Keratinocyte (primary cell): ENCODE data around the gene ACACB. TPM values are rescaled to one million over a fixed set of nuclear protein-coding genes. Genes with fewer than 3 reads are reported as not detected.

Experiments
- DNase-seq: peaks from one replicate; pipeline ENCODE4 v3.0.0-alpha.2; 2011; ENCODE audit warnings: low read depth, missing footprints, low spot score
- FAIRE-seq: peaks from 2 replicates; lab custom pipeline; 2011; peaks lifted over from hg19 to GRCh38; lab: Jason Lieb, UNC
- H2AFZ ChIP-seq: 2 replicates; pipeline ENCODE4 v1.6.0; 2012; ENCODE audit warnings: low read length, control low read depth, inconsistent platforms; ENCODE audit not compliant: control insufficient read depth
- H3K27ac ChIP-seq: 2 replicates; pipeline ENCODE4 v1.5.1; 2011; ENCODE audit warnings: low read length; ENCODE audit not compliant: control insufficient read depth, insufficient read depth
- H3K27me3 ChIP-seq: 3 replicates; pipeline ENCODE4 v1.6.0; 2011; ENCODE audit warnings: low read length; ENCODE audit not compliant: control insufficient read depth, insufficient read depth; ENCODE audit errors: extremely low read depth
- H3K36me3 ChIP-seq, 2 experiments: 2 replicates in 1 of 2; 3 replicates in 1 of 2; pipeline ENCODE4 v1.5.1; 2011; ENCODE audit warnings: low read length in 2 of 2, mild to moderate bottlenecking in 1 of 2; ENCODE audit not compliant: control insufficient read depth in 2 of 2, insufficient read depth in 2 of 2; ENCODE audit errors: extremely low read depth in 1 of 2
- H3K4me1 ChIP-seq: 3 replicates; pipeline ENCODE4 v1.5.1; 2011; ENCODE audit warnings: low read length; ENCODE audit not compliant: control insufficient read depth, insufficient read depth; ENCODE audit errors: extremely low read depth
- H3K4me2 ChIP-seq: 3 replicates; pipeline ENCODE4 v1.6.0; 2011; ENCODE audit warnings: low read depth, low read length; ENCODE audit not compliant: control insufficient read depth, insufficient read depth; ENCODE audit errors: extremely low read depth
- H3K4me3 ChIP-seq, 3 experiments: fragments of 200-600 bp in 1 of 3; sonication (generic) in 1 of 3; 2 replicates in 2 of 3; 3 replicates in 1 of 3; pipeline ENCODE4 v1.5.1; 2011 to 2016; ENCODE audit warnings: low read length in 3 of 3, mild to moderate bottlenecking in 3 of 3, control low read depth in 2 of 3, inconsistent platforms in 1 of 3, low read depth in 1 of 3, mixed read lengths in 1 of 3, mixed run types in 1 of 3, moderate library complexity in 1 of 3; ENCODE audit not compliant: control insufficient read depth in 2 of 3, insufficient read depth in 2 of 3; ENCODE audit errors: extremely low read depth in 1 of 3
- H3K79me2 ChIP-seq: 2 replicates; pipeline ENCODE4 v1.6.0; 2012; ENCODE audit warnings: low read length; ENCODE audit not compliant: control insufficient read depth, insufficient read depth
- H3K9ac ChIP-seq: 3 replicates; pipeline ENCODE4 v1.6.0; 2011; ENCODE audit warnings: low read length; ENCODE audit not compliant: control insufficient read depth, insufficient read depth; ENCODE audit errors: extremely low read depth
- H3K9me1 ChIP-seq: 3 replicates; pipeline ENCODE4 v1.6.0; 2011; ENCODE audit warnings: low read length; ENCODE audit not compliant: control insufficient read depth, insufficient read depth; ENCODE audit errors: extremely low read depth
- H3K9me3 ChIP-seq: 2 replicates; pipeline ENCODE4 v1.5.1; 2012; ENCODE audit warnings: low read depth, low read length; ENCODE audit not compliant: control insufficient read depth
- H4K20me1 ChIP-seq: 3 replicates; pipeline ENCODE4 v1.6.0; 2011; ENCODE audit warnings: low read length; ENCODE audit not compliant: control insufficient read depth, insufficient read depth; ENCODE audit errors: extremely low read depth
- EZH2 ChIP-seq: IDR thresholded peaks from one replicate; pipeline ENCODE4 v1.6.1; 2012; ENCODE audit warnings: inconsistent platforms, mild to moderate bottlenecking, low read length, moderate library complexity
- dilution Hi-C: fragments of 300-500 bp; cut with MboI; formaldehyde crosslinking; loops from one replicate; pipeline ENCODE4 v1.7.0; 2020; ENCODE audit warnings: low sequenced_read_pairs; ENCODE audit not compliant: extremely low pct_ligation_motif_present
- polyA plus RNA-seq, 5 experiments: library from polyadenylated mRNA; depleted of rRNA in 3 of 5; stranded (reverse) in 3 of 5; stranded (forward) in 1 of 5; unstranded in 1 of 5; fragments of >200 nt; gene quantifications; 1 replicate in 1 of 5; 2 replicates in 3 of 5; 3 replicates in 1 of 5; pipeline versions ENCODE4 v1.2.1 to v1.2.3, GENCODE V29; 2011 to 2012; ENCODE audit warnings: missing spikeins in 2 of 5, low read depth in 1 of 5, low replicate concordance in 1 of 5
- TF ChIP-seq, protein P1 (sequence below), 3 experiments: IDR thresholded peaks in 1 of 3; conservative IDR thresholded peaks in 1 of 3; optimal IDR thresholded peaks in 1 of 3; 2 replicates in 2 of 3; 3 replicates in 1 of 3; pipeline versions ENCODE3 to v1.5.1; 2011; ENCODE audit warnings: low read length in 3 of 3, mild to moderate bottlenecking in 3 of 3, moderate library complexity in 2 of 3, control low read depth in 1 of 3, inconsistent platforms in 1 of 3; ENCODE audit not compliant: insufficient read depth in 2 of 3; ENCODE audit errors: extremely low read depth in 1 of 3

Gene ACACB
- polyA plus RNA-seq, 1 donor (not counting 4 experiments of a cell fraction or from before 2014, with no cell fraction given): 1.3 TPM

DNA sequence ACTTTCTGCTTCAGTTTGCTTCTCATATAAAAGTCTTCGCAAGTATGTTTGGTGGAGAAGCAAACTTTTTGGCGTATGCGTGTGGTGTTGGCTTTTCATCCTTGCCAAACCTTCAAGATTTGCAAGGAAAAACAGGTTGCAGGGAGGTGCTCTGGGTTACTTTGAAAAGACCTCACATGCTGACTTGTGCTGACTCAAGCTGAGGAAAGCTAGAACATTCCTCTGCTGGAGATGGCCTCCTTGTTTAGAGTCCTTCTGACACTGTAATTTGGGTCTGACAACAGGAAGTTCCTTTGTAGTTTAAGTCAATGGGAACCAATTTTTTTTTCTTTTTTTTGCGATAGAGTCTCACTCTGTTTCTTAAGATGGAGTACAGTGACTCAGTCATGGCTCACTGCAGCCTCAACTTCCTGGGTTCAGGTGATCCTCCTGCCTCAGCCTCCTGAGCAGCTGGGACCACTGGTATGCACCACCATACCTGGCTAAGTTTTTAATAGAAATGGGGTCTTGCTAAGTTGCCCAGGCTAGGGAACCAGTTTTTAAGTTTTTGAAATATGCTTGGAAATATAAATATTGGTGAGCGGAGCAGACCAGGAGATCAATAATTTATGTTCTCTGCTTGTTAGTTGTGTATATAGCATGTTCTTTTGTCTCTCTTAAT, 2.6 kb upstream of the ACACB start:
- Histone ChIP-seq H3K9me1 (no peaks in the 10 kb centered on the region), H2AFZ (no peak overlapping the region), H3K27ac (no peak overlapping the region), H3K4me1 (peaks cover 4% of the 10 kb centered on the region), H3K4me2 (no peak overlapping the region), H3K27me3 (no peaks in the 10 kb centered on the region), H3K36me3 (peaks cover 0 to 4% of the 10 kb centered on the region in 2 experiments), H3K9ac (no peak overlapping the region), H3K9me3 (no peaks in the 10 kb centered on the region), H4K20me1 (no peaks in the 10 kb centered on the region), H3K4me3 (no peak overlapping the region), H3K79me2 (no peaks in the 10 kb centered on the region)
- DNase-seq (no peak), FAIRE-seq (no peak)
- dilution Hi-C loops: loop anchor here (25.0 kb wide), 1 partner anchor 274 kb away; no protein-coding TSS in a partner anchor
- TF ChIP-seq EZH2: no peak
- TF ChIP-seq, protein P1, sequence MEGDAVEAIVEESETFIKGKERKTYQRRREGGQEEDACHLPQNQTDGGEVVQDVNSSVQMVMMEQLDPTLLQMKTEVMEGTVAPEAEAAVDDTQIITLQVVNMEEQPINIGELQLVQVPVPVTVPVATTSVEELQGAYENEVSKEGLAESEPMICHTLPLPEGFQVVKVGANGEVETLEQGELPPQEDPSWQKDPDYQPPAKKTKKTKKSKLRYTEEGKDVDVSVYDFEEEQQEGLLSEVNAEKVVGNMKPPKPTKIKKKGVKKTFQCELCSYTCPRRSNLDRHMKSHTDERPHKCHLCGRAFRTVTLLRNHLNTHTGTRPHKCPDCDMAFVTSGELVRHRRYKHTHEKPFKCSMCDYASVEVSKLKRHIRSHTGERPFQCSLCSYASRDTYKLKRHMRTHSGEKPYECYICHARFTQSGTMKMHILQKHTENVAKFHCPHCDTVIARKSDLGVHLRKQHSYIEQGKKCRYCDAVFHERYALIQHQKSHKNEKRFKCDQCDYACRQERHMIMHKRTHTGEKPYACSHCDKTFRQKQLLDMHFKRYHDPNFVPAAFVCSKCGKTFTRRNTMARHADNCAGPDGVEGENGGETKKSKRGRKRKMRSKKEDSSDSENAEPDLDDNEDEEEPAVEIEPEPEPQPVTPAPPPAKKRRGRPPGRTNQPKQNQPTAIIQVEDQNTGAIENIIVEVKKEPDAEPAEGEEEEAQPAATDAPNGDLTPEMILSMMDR (optimal IDR thresholded peaks at IDR 0.05 in 1 of 3, IDR thresholded peaks at IDR 0.05 in 1 of 3, conservative IDR thresholded peaks at IDR 0.05 in 1 of 3; ENCODE audit: extremely low read depth in 1 of 3, insufficient read depth in 2 of 3, low read length in 3 of 3): no peak

DNA sequence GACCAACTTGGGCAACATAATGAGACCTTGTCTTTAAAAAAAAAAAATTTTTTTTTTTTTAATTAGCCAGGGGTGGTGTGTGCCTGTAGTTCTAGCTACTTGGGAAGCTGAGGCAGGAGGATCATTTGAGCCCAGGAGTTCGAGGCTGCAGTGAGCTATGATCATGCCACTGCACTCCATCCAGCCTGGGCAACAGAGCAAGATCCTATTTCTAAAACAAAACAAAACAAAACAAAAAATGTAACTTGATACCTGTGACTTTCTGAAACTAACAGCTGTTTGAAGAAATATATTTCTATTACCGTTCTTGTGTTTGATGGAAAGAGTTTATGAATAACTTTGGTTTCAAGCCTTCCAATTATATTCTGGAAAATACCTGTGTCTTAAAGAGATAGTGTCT, 1.7 kb upstream of the ACACB start:
- no peak overlapping the region for H3K27ac ChIP-seq
- peaks cover 4% of the 10 kb centered on the region for H3K4me1 ChIP-seq

More for the DNA sequence above, 1.7 kb upstream of the ACACB start:
- dilution Hi-C loops: loop anchor here (25.0 kb wide), 1 partner anchor 273 kb away; no protein-coding TSS in a partner anchor
- Histone ChIP-seq H3K27me3 (no peaks in the 10 kb centered on the region), H4K20me1 (no peaks in the 10 kb centered on the region), H3K4me2 (no peak overlapping the region), H3K9me1 (no peaks in the 10 kb centered on the region), H3K79me2 (no peaks in the 10 kb centered on the region), H2AFZ (no peak overlapping the region), H3K9me3 (no peaks in the 10 kb centered on the region), H3K4me3 (no peak overlapping the region), H3K36me3 (peaks cover 0 to 4% of the 10 kb centered on the region in 2 experiments), H3K9ac (no peak overlapping the region)
- DNase-seq: no peak
- no peak for TF ChIP-seq EZH2
- TF ChIP-seq, protein P1 (optimal IDR thresholded peaks at IDR 0.05 in 1 of 3, IDR thresholded peaks at IDR 0.05 in 1 of 3, conservative IDR thresholded peaks at IDR 0.05 in 1 of 3; ENCODE audit: extremely low read depth in 1 of 3, insufficient read depth in 2 of 3, low read length in 3 of 3): no peak
- FAIRE-seq: no peak
